HEK293 (cell line): ENCODE results near the gene GALNTL6.
"Not testable (repeated sequence)": the region's sequence is repeated elsewhere in the genome, so short reads cannot be mapped to it uniquely, and the experiment has no call there.

Experiments used
- CTCF ChIA-PET: fragments of 350-600 bp; formaldehyde crosslinking; extraction: SDS; loops from one replicate; lab custom pipeline; 2021; ENCODE audit warnings: antibody characterized with exemption; lab: Yijun Ruan, JAX
- POLR2A ChIA-PET: fragments of 300-600 bp; formaldehyde crosslinking; extraction: SDS; loops from one replicate; lab custom pipeline; 2020; ENCODE audit warnings: antibody characterized with exemption, inconsistent platforms; lab: Yijun Ruan, JAX
- H3K27ac ChIP-seq: fragments of 200-500 bp; sonication (Bioruptor generic); 2 replicates; pipeline ENCODE4 v1.5.1; 2014; ENCODE audit warnings: low read depth, low read length, control low read depth, inconsistent platforms; ENCODE audit errors: extremely low read depth
- H3K36me3 ChIP-seq, 2 experiments: fragments of 200-500 bp in 1 of 2; sonication (Bioruptor generic) in 1 of 2; 1 replicate in 1 of 2; 2 replicates in 1 of 2; pipeline ENCODE4 v1.5.1; 2014 to 2017; ENCODE audit warnings: inconsistent platforms in 2 of 2, low read length in 2 of 2; ENCODE audit not compliant: control insufficient read depth in 2 of 2, insufficient read depth in 1 of 2
- H3K4me1 ChIP-seq: fragments of 200-500 bp; sonication (Bioruptor generic); 2 replicates; pipeline ENCODE4 v1.5.1; 2014; ENCODE audit warnings: mild to moderate bottlenecking, low read length, inconsistent platforms; ENCODE audit not compliant: control insufficient read depth, insufficient read depth
- H3K4me3 ChIP-seq: 2 replicates; pipeline ENCODE4 v1.5.1; 2011; ENCODE audit warnings: low read depth, mild to moderate bottlenecking, control low read depth, low read length, moderate library complexity
- H3K9me3 ChIP-seq: fragments of 200-500 bp; sonication (Bioruptor generic); 2 replicates; pipeline ENCODE4 v1.5.1; 2014; ENCODE audit warnings: low read depth, low read length, inconsistent platforms; ENCODE audit not compliant: control insufficient read depth, insufficient read depth
- ZBTB1 ChIP-seq: fragments of 450-650 bp; formaldehyde crosslinking; IDR thresholded peaks from 2 replicates; pipeline ENCODE4 v1.5.1; 2016; ENCODE audit warnings: missing biosample characterization, missing genetic modification characterization
- ZNF184 ChIP-seq: fragments of 450-650 bp; IDR thresholded peaks from 2 replicates; pipeline ENCODE4 v1.5.1; 2018; ENCODE audit warnings: missing biosample characterization, mild to moderate bottlenecking, missing genetic modification characterization
- ZNF202 ChIP-seq: fragments of 450-650 bp; formaldehyde crosslinking; IDR thresholded peaks from 2 replicates; pipeline ENCODE4 v1.5.1; 2016; ENCODE audit warnings: missing biosample characterization, missing genetic modification characterization, borderline replicate concordance
- ZNF214 ChIP-seq: fragments of 450-650 bp; formaldehyde crosslinking; IDR thresholded peaks from 2 replicates; pipeline ENCODE4 v1.5.1; 2017; ENCODE audit warnings: missing biosample characterization, mild to moderate bottlenecking, missing genetic modification characterization, borderline replicate concordance
- ZNF335 ChIP-seq: fragments of 450-650 bp; formaldehyde crosslinking; conservative IDR thresholded peaks from 2 replicates; pipeline ENCODE4 v1.5.1; 2016; ENCODE audit warnings: missing biosample characterization, missing genetic modification characterization
- ZNF510 ChIP-seq: fragments of 450-650 bp; formaldehyde crosslinking; IDR thresholded peaks from 2 replicates; pipeline ENCODE4 v1.5.1; 2018; ENCODE audit warnings: mild to moderate bottlenecking, missing genetic modification characterization, missing biosample characterization; ENCODE audit not compliant: insufficient replicate concordance
- ZNF621 ChIP-seq: fragments of 450-650 bp; formaldehyde crosslinking; IDR thresholded peaks from 2 replicates; pipeline ENCODE4 v1.5.1; 2017; ENCODE audit warnings: missing biosample characterization, missing genetic modification characterization
- ZNF623 ChIP-seq: fragments of 450-650 bp; formaldehyde crosslinking; IDR thresholded peaks from 2 replicates; pipeline ENCODE4 v1.5.1; 2016; ENCODE audit warnings: missing biosample characterization, missing genetic modification characterization
- ZNF76 ChIP-seq: fragments of 450-650 bp; formaldehyde crosslinking; IDR thresholded peaks from 2 replicates; pipeline ENCODE4; 2016; ENCODE audit warnings: low read depth, missing biosample characterization, missing genetic modification characterization, borderline replicate concordance
- TF ChIP-seq, protein P1 (sequence below): fragments of 450-650 bp; formaldehyde crosslinking; IDR thresholded peaks from 2 replicates; pipeline ENCODE4 v1.5.1; 2016; ENCODE audit warnings: missing biosample characterization, missing genetic modification characterization
- TF ChIP-seq, protein P2 (sequence below): fragments of 450-650 bp; formaldehyde crosslinking; IDR thresholded peaks from 2 replicates; pipeline ENCODE4 v1.5.1; 2016; ENCODE audit warnings: missing biosample characterization, missing genetic modification characterization
- TF ChIP-seq, protein P3 (sequence below): fragments of 450-650 bp; formaldehyde crosslinking; conservative IDR thresholded peaks from 2 replicates; pipeline ENCODE4 v1.5.1; 2016; ENCODE audit warnings: low read depth, missing biosample characterization, missing genetic modification characterization
- TF ChIP-seq, protein P4 (sequence below): fragments of 450-650 bp; formaldehyde crosslinking; IDR thresholded peaks from 2 replicates; pipeline ENCODE4 v1.5.1; 2016; ENCODE audit warnings: missing biosample characterization, missing genetic modification characterization

The GALNTL6 gene

DNA sequence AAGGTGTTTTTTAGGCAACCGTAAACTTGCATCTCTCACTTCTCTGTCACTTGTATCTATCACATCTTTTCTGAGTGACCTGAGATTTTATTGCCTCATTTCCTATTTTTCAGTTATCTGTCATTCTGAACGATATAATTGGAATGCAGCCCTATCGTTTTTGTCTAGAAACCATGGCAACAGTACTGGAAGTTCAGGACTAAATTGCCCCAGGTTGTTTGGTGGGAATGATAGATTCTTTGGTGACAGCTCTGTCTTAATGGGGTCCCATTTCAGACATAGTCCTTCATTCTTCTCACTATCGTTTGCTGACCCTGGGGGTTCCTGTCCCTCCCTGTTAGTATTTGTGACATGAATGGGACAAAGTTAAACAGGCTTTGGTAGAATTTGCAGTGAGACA lies 1087.7 kb downstream of the GALNTL6 start:
- ChIA-PET CTCF (no interaction called here), POLR2A (no interaction called here)
- H3K27ac ChIP-seq, result no peak overlapping the region

DNA sequence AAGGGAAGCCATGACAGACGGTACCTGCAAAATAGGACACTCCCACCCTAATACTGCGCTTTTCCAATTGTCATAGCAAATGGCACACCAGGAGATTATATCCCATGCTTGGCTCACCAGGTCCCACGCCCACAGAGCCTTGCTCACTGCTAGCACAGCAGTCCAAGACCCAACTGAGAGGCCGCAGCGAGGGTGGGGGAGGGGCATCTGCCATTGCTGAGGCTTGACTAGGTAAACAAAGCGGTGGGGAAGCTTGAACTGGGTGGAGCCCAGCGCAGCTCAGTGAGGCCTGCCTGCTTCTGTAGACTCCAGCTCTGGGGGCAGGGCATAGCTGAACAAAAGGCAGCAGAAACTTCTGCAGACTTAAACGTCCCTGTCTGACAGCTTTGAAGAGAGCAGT lies 1099.3 kb downstream of the GALNTL6 start:
- H3K36me3 ChIP-seq, result not testable (repeated sequence)

More for the DNA sequence above, 1087.7 kb downstream of the GALNTL6 start:
- TF ChIP-seq ZNF335 (tag by site-specific recombination), result no peak
- Histone ChIP-seq H3K4me1 (no peaks in the 10 kb centered on the region; the same call in 1 of the 2 replicates), H3K9me3 (no peaks in the 10 kb centered on the region), H3K4me3 (no peak overlapping the region), H3K36me3 (no peaks in the 10 kb centered on the region)

DNA sequence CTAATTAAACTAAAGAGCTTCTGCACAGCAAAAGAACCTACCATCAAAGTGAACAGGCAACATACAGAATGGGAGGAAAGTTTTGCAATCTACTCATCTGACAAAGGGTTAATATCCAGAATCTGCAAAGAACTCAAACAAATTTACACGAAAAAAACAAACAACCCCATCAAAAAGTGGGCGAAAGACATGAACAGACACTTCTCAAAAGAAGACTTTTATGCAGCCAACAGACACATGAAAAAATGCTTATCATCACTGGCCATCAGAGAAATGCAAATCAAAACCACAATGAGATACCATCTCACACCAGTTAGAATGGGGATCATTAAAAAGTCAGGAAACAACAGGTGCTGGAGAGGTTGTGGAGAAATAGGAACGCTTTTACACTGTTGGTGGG lies 1104.2 kb downstream of the GALNTL6 start:
- H3K4me1 ChIP-seq, H3K27ac ChIP-seq, H3K36me3 ChIP-seq, POLR2A ChIA-PET, H3K4me3 ChIP-seq, CTCF ChIA-PET, H3K9me3 ChIP-seq: not testable (repeated sequence)

More for the DNA sequence above, 1099.3 kb downstream of the GALNTL6 start:
- POLR2A ChIA-PET, H3K4me3 ChIP-seq, H3K27ac ChIP-seq, H3K9me3 ChIP-seq, H3K4me1 ChIP-seq: not testable (repeated sequence)
- CTCF ChIA-PET, result interaction anchor here (0.7 kb wide), 1 partner anchor 12 kb away, joined by 4 read pairs; no protein-coding TSS in a partner anchor

DNA sequence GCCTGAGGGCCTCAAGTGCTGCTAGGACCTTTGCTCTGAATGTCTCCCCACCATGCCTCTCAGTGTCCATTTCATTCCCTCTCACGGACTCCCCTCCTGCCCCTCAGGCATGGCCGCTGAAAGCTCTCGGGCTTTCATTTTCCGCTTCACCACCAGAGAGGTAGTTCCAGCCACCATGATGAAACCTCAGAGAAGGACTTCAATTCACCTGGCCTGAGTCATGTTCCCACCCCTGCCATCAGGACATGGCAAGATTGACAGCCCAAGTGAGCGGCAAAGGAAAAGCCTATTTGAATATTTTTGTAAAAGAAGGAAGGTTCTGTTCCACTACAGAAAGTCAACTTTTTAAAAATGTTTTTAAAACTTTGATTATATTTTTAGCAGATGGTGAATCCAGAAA lies 1106.1 kb downstream of the GALNTL6 start:
- H3K9me3 ChIP-seq, result no peaks in the 10 kb centered on the region
- ChIA-PET CTCF (no interaction called here), POLR2A (no interaction called here)
- no peak overlapping the region for H3K27ac ChIP-seq
- no peaks in the 10 kb centered on the region for H3K36me3 ChIP-seq
- no peaks in the 10 kb centered on the region for H3K4me1 ChIP-seq
- H3K4me3 ChIP-seq, result no peak overlapping the region
- no peak for TF ChIP-seq ZNF76 (tag by site-specific recombination)
- TF ChIP-seq, protein P1, sequence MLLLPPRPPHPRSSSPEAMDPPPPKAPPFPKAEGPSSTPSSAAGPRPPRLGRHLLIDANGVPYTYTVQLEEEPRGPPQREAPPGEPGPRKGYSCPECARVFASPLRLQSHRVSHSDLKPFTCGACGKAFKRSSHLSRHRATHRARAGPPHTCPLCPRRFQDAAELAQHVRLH (tag by site-specific recombination), result no peak
- no peak for TF ChIP-seq ZNF202
- no peak for TF ChIP-seq ZNF623 (tag by site-specific recombination)
- no peak for TF ChIP-seq ZNF510 (tag by site-specific recombination)
- TF ChIP-seq ZNF214 (tag by site-specific recombination), result no peak
- TF ChIP-seq ZNF184 (tag by site-specific recombination), result no peak
- TF ChIP-seq ZBTB1 (tag by site-specific recombination), result no peak
- TF ChIP-seq ZNF621 (tag by site-specific recombination), result no peak
- TF ChIP-seq, protein P2, sequence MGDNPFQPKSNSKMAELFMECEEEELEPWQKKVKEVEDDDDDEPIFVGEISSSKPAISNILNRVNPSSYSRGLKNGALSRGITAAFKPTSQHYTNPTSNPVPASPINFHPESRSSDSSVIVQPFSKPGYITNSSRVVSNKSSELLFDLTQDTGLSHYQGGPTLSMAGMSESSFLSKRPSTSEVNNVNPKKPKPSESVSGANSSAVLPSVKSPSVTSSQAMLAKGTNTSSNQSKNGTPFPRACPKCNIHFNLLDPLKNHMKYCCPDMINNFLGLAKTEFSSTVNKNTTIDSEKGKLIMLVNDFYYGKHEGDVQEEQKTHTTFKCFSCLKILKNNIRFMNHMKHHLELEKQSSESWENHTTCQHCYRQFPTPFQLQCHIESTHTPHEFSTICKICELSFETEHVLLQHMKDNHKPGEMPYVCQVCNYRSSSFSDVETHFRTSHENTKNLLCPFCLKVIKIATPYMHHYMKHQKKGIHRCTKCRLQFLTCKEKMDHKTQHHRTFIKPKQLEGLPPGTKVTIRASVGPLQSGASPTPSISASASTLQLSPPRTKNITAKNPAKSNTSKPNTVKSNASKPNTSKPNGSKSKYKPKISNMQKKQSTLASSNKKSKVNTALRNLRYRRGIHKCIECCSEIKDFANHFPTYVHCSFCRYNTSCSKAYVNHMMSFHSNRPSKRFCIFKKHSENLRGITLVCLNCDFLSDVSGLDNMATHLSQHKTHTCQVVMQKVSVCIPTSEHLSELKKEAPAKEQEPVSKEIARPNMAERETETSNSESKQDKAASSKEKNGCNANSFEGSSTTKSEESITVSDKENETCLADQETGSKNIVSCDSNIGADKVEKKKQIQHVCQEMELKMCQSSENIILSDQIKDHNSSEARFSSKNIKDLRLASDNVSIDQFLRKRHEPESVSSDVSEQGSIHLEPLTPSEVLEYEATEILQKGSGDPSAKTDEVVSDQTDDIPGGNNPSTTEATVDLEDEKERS (tag by site-specific recombination), result no peak
- TF ChIP-seq, protein P3, sequence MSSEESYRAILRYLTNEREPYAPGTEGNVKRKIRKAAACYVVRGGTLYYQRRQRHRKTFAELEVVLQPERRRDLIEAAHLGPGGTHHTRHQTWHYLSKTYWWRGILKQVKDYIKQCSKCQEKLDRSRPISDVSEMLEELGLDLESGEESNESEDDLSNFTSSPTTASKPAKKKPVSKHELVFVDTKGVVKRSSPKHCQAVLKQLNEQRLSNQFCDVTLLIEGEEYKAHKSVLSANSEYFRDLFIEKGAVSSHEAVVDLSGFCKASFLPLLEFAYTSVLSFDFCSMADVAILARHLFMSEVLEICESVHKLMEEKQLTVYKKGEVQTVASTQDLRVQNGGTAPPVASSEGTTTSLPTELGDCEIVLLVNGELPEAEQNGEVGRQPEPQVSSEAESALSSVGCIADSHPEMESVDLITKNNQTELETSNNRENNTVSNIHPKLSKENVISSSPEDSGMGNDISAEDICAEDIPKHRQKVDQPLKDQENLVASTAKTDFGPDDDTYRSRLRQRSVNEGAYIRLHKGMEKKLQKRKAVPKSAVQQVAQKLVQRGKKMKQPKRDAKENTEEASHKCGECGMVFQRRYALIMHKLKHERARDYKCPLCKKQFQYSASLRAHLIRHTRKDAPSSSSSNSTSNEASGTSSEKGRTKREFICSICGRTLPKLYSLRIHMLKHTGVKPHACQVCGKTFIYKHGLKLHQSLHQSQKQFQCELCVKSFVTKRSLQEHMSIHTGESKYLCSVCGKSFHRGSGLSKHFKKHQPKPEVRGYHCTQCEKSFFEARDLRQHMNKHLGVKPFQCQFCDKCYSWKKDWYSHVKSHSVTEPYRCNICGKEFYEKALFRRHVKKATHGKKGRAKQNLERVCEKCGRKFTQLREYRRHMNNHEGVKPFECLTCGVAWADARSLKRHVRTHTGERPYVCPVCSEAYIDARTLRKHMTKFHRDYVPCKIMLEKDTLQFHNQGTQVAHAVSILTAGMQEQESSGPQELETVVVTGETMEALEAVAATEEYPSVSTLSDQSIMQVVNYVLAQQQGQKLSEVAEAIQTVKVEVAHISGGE (tag by site-specific recombination), result no peak
- TF ChIP-seq, protein P4, sequence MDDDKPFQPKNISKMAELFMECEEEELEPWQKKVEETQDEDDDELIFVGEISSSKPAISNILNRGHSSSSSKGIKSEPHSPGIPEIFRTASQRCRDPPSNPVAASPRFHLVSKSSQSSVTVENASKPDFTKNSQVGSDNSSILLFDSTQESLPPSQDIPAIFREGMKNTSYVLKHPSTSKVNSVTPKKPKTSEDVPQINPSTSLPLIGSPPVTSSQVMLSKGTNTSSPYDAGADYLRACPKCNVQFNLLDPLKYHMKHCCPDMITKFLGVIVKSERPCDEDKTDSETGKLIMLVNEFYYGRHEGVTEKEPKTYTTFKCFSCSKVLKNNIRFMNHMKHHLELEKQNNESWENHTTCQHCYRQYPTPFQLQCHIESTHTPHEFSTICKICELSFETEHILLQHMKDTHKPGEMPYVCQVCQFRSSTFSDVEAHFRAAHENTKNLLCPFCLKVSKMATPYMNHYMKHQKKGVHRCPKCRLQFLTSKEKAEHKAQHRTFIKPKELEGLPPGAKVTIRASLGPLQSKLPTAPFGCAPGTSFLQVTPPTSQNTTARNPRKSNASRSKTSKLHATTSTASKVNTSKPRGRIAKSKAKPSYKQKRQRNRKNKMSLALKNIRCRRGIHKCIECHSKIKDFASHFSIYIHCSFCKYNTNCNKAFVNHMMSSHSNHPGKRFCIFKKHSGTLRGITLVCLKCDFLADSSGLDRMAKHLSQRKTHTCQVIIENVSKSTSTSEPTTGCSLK, result no peak
